Loucy (cell line): Measurements from ENCODE around the gene ROS1.

Experiments used
- H2AFZ ChIP-seq: fragments of 200-600 bp; sonication (generic); 2 replicates; pipeline ENCODE4 v1.6.0; 2016; ENCODE audit warnings: antibody characterized with exemption, mild to moderate bottlenecking, low read length, moderate library complexity
- H3F3A ChIP-seq: fragments of 200-600 bp; 2 replicates; pipeline ENCODE4 v1.6.0; 2016; ENCODE audit warnings: antibody characterized with exemption, low read depth, mild to moderate bottlenecking
- H3K27me3 ChIP-seq: fragments of 200-600 bp; sonication (generic); 2 replicates; pipeline ENCODE4 v1.6.1; 2014; ENCODE audit warnings: low read length, mild to moderate bottlenecking; ENCODE audit not compliant: insufficient read depth, poor library complexity, severe bottlenecking
- H3K36me3 ChIP-seq: fragments of 200-600 bp; sonication (generic); 2 replicates; pipeline ENCODE4 v1.6.1; 2016; ENCODE audit warnings: low read length; ENCODE audit not compliant: insufficient read depth
- H3K4me1 ChIP-seq: fragments of 200-600 bp; sonication (generic); 2 replicates; pipeline ENCODE4 v1.5.1; 2014; ENCODE audit warnings: low read length, mild to moderate bottlenecking; ENCODE audit not compliant: insufficient read depth, poor library complexity, severe bottlenecking
- H3K4me2 ChIP-seq: fragments of 200-600 bp; sonication (generic); 2 replicates; pipeline ENCODE4 v1.6.0; 2014; ENCODE audit warnings: antibody characterized with exemption, low read length, low read depth, mild to moderate bottlenecking; ENCODE audit not compliant: poor library complexity, severe bottlenecking
- H3K4me3 ChIP-seq: fragments of 200-600 bp; sonication (generic); 2 replicates; pipeline ENCODE4 v1.5.1; 2014; ENCODE audit warnings: low read length, mild to moderate bottlenecking, mixed read lengths; ENCODE audit not compliant: poor library complexity, severe bottlenecking
- H3K79me2 ChIP-seq: fragments of 200-600 bp; sonication (generic); 2 replicates; pipeline ENCODE4 v1.6.1; 2014; ENCODE audit warnings: low read length; ENCODE audit not compliant: insufficient read depth
- H3K9ac ChIP-seq: fragments of 200-600 bp; sonication (generic); 2 replicates; pipeline ENCODE4 v1.6.0; 2014; ENCODE audit warnings: mild to moderate bottlenecking, low read depth, low read length, moderate library complexity; ENCODE audit not compliant: poor library complexity, severe bottlenecking
- H3K9me2 ChIP-seq: fragments of 200-600 bp; sonication (generic); replicated peaks from 2 replicates; pipeline ENCODE4 v1.6.1; 2016; ENCODE audit warnings: low read depth, low read length, mixed read lengths
- H3K9me3 ChIP-seq: fragments of 200-600 bp; sonication (generic); 2 replicates; pipeline ENCODE4 v1.6.1; 2014; ENCODE audit warnings: mild to moderate bottlenecking, antibody characterized with exemption, low read length, low read depth; ENCODE audit not compliant: insufficient read depth
- H4K20me1 ChIP-seq: fragments of 200-600 bp; sonication (generic); 2 replicates; pipeline ENCODE4 v1.6.0; 2014; ENCODE audit warnings: antibody characterized with exemption, low read length, mild to moderate bottlenecking; ENCODE audit not compliant: insufficient read depth, poor library complexity, severe bottlenecking
- EZH2phosphoT487 ChIP-seq: fragments of 200-600 bp; IDR thresholded peaks from 2 replicates; pipeline ENCODE4 v1.6.1; 2018; ENCODE audit warnings: antibody characterized with exemption, mild to moderate bottlenecking, moderate library complexity, borderline replicate concordance
- TF ChIP-seq, protein P1 (sequence below): fragments of 200-600 bp; sonication (generic); conservative IDR thresholded peaks from 2 replicates; pipeline ENCODE4 v1.5.1; 2014; ENCODE audit warnings: mild to moderate bottlenecking, antibody characterized with exemption, low read length

The ROS1 gene

DNA sequence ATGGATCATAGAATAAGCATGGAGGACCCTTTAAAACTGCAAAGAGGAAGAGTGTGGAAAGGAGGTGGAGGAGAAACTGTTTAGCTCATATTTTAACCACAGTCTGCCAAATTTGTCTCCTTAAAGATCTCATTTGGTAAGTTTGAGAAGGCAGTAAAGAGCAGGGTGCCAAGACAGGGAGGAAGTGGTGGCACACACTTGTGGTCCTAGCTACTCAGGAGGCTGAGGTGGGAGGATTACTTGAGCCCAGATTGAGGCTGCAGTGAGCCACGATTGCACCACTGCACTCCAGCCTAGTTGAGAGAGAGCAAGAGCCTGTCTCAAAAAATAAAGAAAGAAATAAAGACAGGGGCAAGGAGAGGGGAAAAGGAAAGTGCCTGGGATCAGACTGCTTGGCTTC lies 39.9 kb upstream of the ROS1 start:
- Histone ChIP-seq H3K27me3 (no peaks in the 10 kb centered on the region), H3K4me2 (no peak overlapping the region), H3K79me2 (no peaks in the 10 kb centered on the region), H2AFZ (no peak overlapping the region), H4K20me1 (no peaks in the 10 kb centered on the region), H3K4me1 (peaks cover 4% of the 10 kb centered on the region), H3K9me3 (no peaks in the 10 kb centered on the region), H3F3A (no peaks in the 10 kb centered on the region), H3K9ac (no peak overlapping the region), H3K4me3 (no peak overlapping the region), H3K9me2 (no peaks in the 10 kb centered on the region), H3K36me3 (no peaks in the 10 kb centered on the region)
- TF ChIP-seq EZH2phosphoT487: no peak
- TF ChIP-seq, protein P1, sequence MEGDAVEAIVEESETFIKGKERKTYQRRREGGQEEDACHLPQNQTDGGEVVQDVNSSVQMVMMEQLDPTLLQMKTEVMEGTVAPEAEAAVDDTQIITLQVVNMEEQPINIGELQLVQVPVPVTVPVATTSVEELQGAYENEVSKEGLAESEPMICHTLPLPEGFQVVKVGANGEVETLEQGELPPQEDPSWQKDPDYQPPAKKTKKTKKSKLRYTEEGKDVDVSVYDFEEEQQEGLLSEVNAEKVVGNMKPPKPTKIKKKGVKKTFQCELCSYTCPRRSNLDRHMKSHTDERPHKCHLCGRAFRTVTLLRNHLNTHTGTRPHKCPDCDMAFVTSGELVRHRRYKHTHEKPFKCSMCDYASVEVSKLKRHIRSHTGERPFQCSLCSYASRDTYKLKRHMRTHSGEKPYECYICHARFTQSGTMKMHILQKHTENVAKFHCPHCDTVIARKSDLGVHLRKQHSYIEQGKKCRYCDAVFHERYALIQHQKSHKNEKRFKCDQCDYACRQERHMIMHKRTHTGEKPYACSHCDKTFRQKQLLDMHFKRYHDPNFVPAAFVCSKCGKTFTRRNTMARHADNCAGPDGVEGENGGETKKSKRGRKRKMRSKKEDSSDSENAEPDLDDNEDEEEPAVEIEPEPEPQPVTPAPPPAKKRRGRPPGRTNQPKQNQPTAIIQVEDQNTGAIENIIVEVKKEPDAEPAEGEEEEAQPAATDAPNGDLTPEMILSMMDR: no peak

DNA sequence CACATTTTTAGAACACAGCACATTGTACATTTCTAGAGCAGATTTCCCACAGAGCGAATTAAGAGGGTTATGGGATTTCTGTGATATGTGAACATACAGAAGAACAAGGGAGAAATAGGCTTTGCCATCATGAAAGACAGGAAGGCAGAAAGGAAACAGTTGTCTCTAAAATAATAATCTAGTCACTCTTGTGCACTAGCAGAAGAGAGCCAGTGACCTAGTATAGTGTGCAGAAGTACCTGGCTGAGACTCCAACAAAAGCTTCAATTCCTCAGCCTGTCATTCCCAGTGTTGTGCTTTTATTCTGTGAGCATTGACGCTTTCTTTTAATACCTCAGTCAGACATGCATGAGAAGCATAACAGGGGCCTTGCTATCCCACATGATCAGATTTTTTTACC lies 39.0 kb upstream of the ROS1 start:
- TF ChIP-seq EZH2phosphoT487: no peak
- TF ChIP-seq, protein P1: no peak
- H3K9me3 ChIP-seq: no peaks in the 10 kb centered on the region

DNA sequence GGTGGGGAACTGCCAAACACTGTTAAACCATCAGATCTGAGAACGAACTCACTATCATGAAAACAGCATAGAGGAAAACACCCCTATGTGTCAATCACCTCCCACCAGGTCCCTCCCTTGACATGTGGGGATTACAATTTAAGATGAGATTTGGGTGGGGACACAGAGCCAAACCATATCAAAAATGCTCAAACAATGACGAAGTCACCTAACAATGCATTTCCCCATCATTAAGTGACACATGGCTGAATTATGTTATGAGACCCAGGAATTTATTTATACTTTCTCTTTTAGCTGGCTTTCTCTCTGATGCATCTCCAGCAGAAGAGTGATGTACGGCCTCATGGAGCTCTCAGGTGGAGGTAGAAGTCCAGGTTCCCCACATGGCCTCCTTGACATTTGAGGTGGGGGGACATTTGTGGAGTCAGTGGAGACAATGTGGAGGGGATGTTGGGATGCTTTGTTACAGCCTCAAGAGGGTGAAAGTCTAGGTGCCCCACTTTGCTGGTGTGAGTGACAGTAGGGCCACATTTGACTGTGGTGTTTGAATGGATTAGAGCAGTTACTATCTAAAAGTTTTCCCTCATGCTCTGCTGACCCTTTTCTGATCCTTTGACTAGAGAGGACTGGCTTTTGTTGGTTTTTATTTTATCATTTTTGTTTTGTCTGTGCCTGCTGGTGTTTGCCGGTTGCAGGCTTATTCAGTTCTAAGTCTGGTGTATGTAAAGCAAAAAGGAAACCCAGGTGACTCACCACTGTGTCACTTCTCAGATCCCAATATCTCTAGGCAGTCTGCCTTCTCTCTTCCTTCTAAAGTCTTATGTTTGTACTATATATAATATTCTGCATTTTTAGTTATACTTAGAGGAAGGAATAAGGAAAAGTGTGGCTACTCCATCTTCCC lies 38.3 kb upstream of the ROS1 start:
- Histone ChIP-seq H3K9me2 (no peaks in the 10 kb centered on the region), H3F3A (no peaks in the 10 kb centered on the region), H3K9ac (no peak overlapping the region), H3K4me2 (no peak overlapping the region), H3K27me3 (no peaks in the 10 kb centered on the region), H3K9me3 (no peaks in the 10 kb centered on the region), H3K4me3 (no peak overlapping the region), H3K36me3 (no peaks in the 10 kb centered on the region), H4K20me1 (no peaks in the 10 kb centered on the region), H2AFZ (no peak overlapping the region), H3K79me2 (no peaks in the 10 kb centered on the region), H3K4me1 (peaks cover 4% of the 10 kb centered on the region)
- TF ChIP-seq EZH2phosphoT487: no peak
- TF ChIP-seq, protein P1: no peak

More for the DNA sequence above, 39.0 kb upstream of the ROS1 start:
- no peaks in the 10 kb centered on the region for H3K9me2 ChIP-seq
- H3K27me3 ChIP-seq: no peaks in the 10 kb centered on the region
- H2AFZ ChIP-seq: no peak overlapping the region
- no peak overlapping the region for H3K4me2 ChIP-seq
- peaks cover 4% of the 10 kb centered on the region for H3K4me1 ChIP-seq
- H3F3A ChIP-seq: no peaks in the 10 kb centered on the region
- H4K20me1 ChIP-seq: no peaks in the 10 kb centered on the region
- no peaks in the 10 kb centered on the region for H3K79me2 ChIP-seq
- no peak overlapping the region for H3K4me3 ChIP-seq
- no peaks in the 10 kb centered on the region for H3K36me3 ChIP-seq
- no peak overlapping the region for H3K9ac ChIP-seq
